ENCODE data around the gene PCDHA2. TPM values are rescaled to one million over a fixed set of nuclear protein-coding genes. Genes with fewer than 3 reads are reported as not detected.
"Not testable (repeated sequence)": the region's sequence is repeated elsewhere in the genome, so short reads cannot be mapped to it uniquely, and the experiment has no call there.

The PCDHA2 gene
- total RNA-seq (not detected), polyA plus RNA-seq (0.02 TPM)
- long read RNA-seq, donor 1 = 0 reads
- long read RNA-seq, donor 2 = 0 reads
- long read RNA-seq, donor 3 = 0 reads
- long read RNA-seq, donor 4 = 0 reads
- long read RNA-seq, donor 5 = 0 reads
- long read RNA-seq, donor 6 = 0 reads
- long read RNA-seq, donor 7 = 0 reads
- long read RNA-seq, donor 8 = 0 reads
- long read RNA-seq, donor 9 = 0 reads
- long read RNA-seq, donor 10 = 0 reads

- peaks cover 0 to 6% of the 10 kb centered on the region in 2 donors for H3K27me3 ChIP-seq (ENCODE audit: control insufficient read depth in 2 of 2, insufficient read depth in 1 of 2, low read length in 1 of 2)
- no peak within 1 kb of the TSS for H3K27ac ChIP-seq (ENCODE audit: low read depth in 1 of 2, low read length in 1 of 2)
- no peaks in the 10 kb centered on the region for H3K36me3 ChIP-seq (ENCODE audit: control insufficient read depth in 2 of 2, insufficient read depth in 2 of 2, low read length in 1 of 2)
- WGBS = 28% methylated on average over 27 of the region's 27 CpGs
- no peaks in the 10 kb centered on the region for H3K4me1 ChIP-seq (ENCODE audit: control insufficient read depth in 2 of 2, insufficient read depth in 2 of 2, low read length in 2 of 2)
- H3K4me3 ChIP-seq (ENCODE audit: low read length in 2 of 2) = no peak within 1 kb of the TSS
- peaks cover 8 to 19% of the 10 kb centered on the region in 2 donors for H3K9me3 ChIP-seq (ENCODE audit: control insufficient read depth in 2 of 2, insufficient read depth in 1 of 2, low read length in 1 of 2)
- no peak for DNase-seq (ENCODE audit: low read depth in 6 of 9, low spot score in 9 of 9)
These were observed at the start of gene PCDHA2 for GRCh38 chr5:140794595-140795258. Gene PCDHA2 (plus strand): TSS chr5:140794852.

DNA sequence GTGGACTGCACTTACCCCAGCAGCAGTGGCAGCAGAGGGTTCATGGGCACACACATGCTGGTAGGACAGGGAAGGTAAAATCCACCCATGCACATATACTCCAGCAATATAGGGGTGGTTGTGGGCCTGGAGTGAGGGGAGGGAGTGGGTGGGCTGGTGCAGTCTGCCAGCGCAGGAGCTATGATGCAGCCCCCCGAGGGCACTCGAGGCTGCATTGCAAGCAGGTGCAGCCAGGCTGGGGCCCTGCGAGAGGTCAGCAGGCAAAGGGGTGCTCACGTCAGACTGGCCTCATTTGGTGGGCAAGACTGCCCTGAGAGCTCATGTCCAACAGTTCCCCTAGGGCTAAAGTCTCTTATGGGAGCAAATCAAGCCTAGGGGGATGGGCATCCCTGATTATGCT, 41.1 kb upstream of the PCDHA2 start:
- no peak for DNase-seq (ENCODE audit: low read depth in 6 of 9, low spot score in 9 of 9)
- no peaks in the 10 kb centered on the region for H3K36me3 ChIP-seq (ENCODE audit: control insufficient read depth in 2 of 2, insufficient read depth in 2 of 2, low read length in 1 of 2)
- no peak overlapping the region for H3K27ac ChIP-seq (ENCODE audit: low read depth in 1 of 2, low read length in 1 of 2)
- peaks cover 0 to 12% of the 10 kb centered on the region in 2 donors for H3K9me3 ChIP-seq (ENCODE audit: control insufficient read depth in 2 of 2, insufficient read depth in 1 of 2, low read length in 1 of 2)
- H3K4me1 ChIP-seq (ENCODE audit: control insufficient read depth in 2 of 2, insufficient read depth in 2 of 2, low read length in 2 of 2) = no peaks in the 10 kb centered on the region
- H3K27me3 ChIP-seq (ENCODE audit: control insufficient read depth in 2 of 2, insufficient read depth in 1 of 2, low read length in 1 of 2) = no peaks in the 10 kb centered on the region
- WGBS = 91% methylated on average over 5 of the region's 5 CpGs
- H3K4me3 ChIP-seq (ENCODE audit: low read length in 2 of 2) = no peak overlapping the region

DNA sequence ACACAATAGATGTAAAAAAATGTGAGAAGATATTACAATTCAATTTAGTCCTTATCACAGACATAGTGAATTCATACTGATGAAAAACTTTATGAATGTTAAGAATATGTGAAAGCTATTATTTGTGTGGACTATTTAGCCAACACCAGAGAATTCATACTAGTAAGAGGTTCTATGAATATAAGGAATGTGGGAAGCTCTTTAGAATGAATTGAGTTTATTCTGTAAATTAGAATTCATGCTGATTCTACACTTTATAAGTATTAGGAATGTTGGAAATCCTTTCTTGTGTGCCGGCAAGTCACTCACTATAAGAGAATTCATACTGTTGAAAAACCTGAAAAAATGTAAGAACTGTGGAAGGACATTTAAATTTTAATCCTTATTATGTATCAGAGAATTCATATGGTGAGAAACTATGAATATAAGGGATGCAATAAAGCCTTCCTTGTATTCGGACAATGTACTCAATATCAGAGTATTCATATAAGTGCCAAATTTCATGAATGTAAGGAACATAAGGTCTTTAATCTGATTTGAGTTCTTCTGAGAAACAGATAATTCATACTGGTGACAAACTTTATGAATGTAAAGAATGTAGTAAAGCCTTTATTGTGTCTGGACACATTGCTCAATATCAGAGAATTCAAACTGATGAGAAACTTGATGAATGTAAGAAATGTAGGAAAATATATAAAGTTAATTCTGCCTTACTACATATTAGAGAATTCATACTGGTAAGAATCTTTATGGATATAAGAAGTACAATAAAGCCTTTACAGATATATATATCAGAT, 30.3 kb upstream of the PCDHA2 start:
- DNase-seq (ENCODE audit: low read depth in 6 of 9, low spot score in 9 of 9) = no peak
- Histone ChIP-seq H3K27ac (ENCODE audit: low read depth in 1 of 2, low read length in 1 of 2) (no peak overlapping the region), H3K4me1 (ENCODE audit: control insufficient read depth in 2 of 2, insufficient read depth in 2 of 2, low read length in 2 of 2) (no peaks in the 10 kb centered on the region), H3K36me3 (ENCODE audit: control insufficient read depth in 2 of 2, insufficient read depth in 2 of 2, low read length in 1 of 2) (no peaks in the 10 kb centered on the region), H3K9me3 (ENCODE audit: control insufficient read depth in 2 of 2, insufficient read depth in 1 of 2, low read length in 1 of 2) (peaks cover 0 to 20% of the 10 kb centered on the region in 2 donors), H3K27me3 (ENCODE audit: control insufficient read depth in 2 of 2, insufficient read depth in 1 of 2, low read length in 1 of 2) (no peaks in the 10 kb centered on the region), H3K4me3 (ENCODE audit: low read length in 2 of 2) (no peak overlapping the region)
- WGBS = 90% methylated on average over 2 of the region's 2 CpGs

DNA sequence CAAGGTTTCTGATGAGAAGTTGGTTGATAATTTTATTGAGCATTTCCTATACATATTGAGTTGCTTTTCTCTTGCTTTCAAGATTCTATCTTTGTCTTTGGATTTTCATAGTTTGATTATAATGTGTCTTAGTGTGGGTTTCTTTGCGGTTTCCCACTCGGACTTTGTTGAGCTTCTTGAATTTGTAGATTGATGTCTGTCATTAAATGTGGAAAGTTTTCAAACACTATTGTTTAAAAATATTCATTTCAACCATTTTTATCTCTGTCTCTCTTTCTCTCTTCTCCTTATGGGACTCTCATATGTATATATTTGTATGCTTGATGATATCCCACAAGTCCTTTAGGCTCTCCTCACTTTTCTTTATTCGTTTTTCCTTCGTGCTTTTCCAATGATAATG, 27.2 kb upstream of the PCDHA2 start:
- Histone ChIP-seq H3K27ac (ENCODE audit: low read depth in 1 of 2, low read length in 1 of 2) (no peak overlapping the region), H3K36me3 (ENCODE audit: control insufficient read depth in 2 of 2, insufficient read depth in 2 of 2, low read length in 1 of 2) (no peaks in the 10 kb centered on the region), H3K9me3 (ENCODE audit: control insufficient read depth in 2 of 2, insufficient read depth in 1 of 2, low read length in 1 of 2) (peaks cover 0 to 16% of the 10 kb centered on the region in 2 donors), H3K4me1 (ENCODE audit: control insufficient read depth in 2 of 2, insufficient read depth in 2 of 2, low read length in 2 of 2) (no peaks in the 10 kb centered on the region), H3K27me3 (ENCODE audit: control insufficient read depth in 2 of 2, insufficient read depth in 1 of 2, low read length in 1 of 2) (no peaks in the 10 kb centered on the region), H3K4me3 (ENCODE audit: low read length in 2 of 2) (no peak overlapping the region)
- DNase-seq (ENCODE audit: low read depth in 6 of 9, low spot score in 9 of 9) = no peak
- WGBS = 90% methylated on average over 4 of the region's 4 CpGs

DNA sequence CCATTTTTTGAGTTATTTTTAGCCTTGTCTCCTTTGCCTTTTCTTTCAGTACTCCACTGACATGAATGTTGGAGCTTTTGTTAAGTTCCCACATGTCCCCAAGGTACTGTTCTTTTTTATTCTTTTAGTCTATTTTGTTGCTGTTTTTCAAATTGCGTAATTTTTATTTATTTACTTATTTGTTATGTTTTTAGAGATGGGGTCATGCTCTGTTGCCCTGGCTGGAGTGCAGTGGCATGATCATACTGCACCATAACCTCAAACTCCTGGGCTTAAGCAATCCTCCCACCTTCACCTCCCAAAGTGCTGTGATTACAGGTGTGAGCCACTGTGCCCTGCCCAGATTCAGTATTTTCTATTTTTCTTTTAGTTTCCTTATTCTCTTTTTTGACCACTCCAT, 14.1 kb upstream of the PCDHA2 start:
- whole genome bisulfite sequencing = 98% methylated on average over 1 of the region's 1 CpG

GRCh38 chr5:140785905-140786686, 8.6 kb upstream of the PCDHA2 start, which contains the start of gene PCDHA1:
Gene PCDHA1 (plus strand): TSS chr5:140786140.
- Histone ChIP-seq H3K27ac (ENCODE audit: low read depth in 1 of 2, low read length in 1 of 2) (no peak within 1 kb of the TSS), H3K9me3 (ENCODE audit: control insufficient read depth in 2 of 2, insufficient read depth in 1 of 2, low read length in 1 of 2) (peaks cover 8 to 37% of the 10 kb centered on the region in 2 donors), H3K27me3 (ENCODE audit: control insufficient read depth in 2 of 2, insufficient read depth in 1 of 2, low read length in 1 of 2) (peaks cover 0 to 13% of the 10 kb centered on the region in 2 donors), H3K4me3 (ENCODE audit: low read length in 2 of 2) (no peak within 1 kb of the TSS), H3K36me3 (ENCODE audit: control insufficient read depth in 2 of 2, insufficient read depth in 2 of 2, low read length in 1 of 2) (no peaks in the 10 kb centered on the region), H3K4me1 (ENCODE audit: control insufficient read depth in 2 of 2, insufficient read depth in 2 of 2, low read length in 2 of 2) (no peaks in the 10 kb centered on the region)
- DNase-seq (ENCODE audit: low read depth in 6 of 9, low spot score in 9 of 9) = no peak
- 29% methylated on average over 29 of the region's 29 CpGs for WGBS

More for the DNA sequence above, 14.1 kb upstream of the PCDHA2 start:
- no peak for DNase-seq (ENCODE audit: low read depth in 6 of 9, low spot score in 9 of 9)
- no peaks in the 10 kb centered on the region for H3K27me3 ChIP-seq (ENCODE audit: control insufficient read depth in 2 of 2, insufficient read depth in 1 of 2, low read length in 1 of 2)
- no peaks in the 10 kb centered on the region for H3K4me1 ChIP-seq (ENCODE audit: control insufficient read depth in 2 of 2, insufficient read depth in 2 of 2, low read length in 2 of 2)
- H3K27ac ChIP-seq (ENCODE audit: low read depth in 1 of 2, low read length in 1 of 2) = no peak overlapping the region
- no peak overlapping the region for H3K4me3 ChIP-seq (ENCODE audit: low read length in 2 of 2)
- peaks cover 3 to 22% of the 10 kb centered on the region in 2 donors for H3K9me3 ChIP-seq (ENCODE audit: control insufficient read depth in 2 of 2, insufficient read depth in 1 of 2, low read length in 1 of 2)
- no peaks in the 10 kb centered on the region for H3K36me3 ChIP-seq (ENCODE audit: control insufficient read depth in 2 of 2, insufficient read depth in 2 of 2, low read length in 1 of 2)

DNA sequence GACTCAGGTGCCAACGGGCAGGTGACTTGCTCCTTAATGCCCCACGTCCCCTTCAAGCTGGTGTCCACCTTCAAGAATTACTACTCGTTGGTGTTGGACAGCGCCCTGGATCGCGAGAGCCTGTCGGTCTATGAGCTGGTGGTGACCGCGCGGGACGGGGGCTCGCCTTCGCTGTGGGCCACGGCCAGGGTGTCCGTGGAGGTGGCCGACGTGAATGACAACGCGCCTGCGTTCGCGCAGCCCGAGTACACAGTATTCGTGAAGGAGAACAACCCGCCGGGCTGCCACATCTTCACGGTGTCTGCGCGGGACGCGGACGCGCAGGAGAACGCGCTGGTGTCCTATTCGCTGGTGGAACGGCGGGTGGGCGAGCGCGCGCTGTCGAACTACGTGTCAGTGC, 7.2 kb upstream of the PCDHA2 start:
- Histone ChIP-seq H3K27me3 (ENCODE audit: control insufficient read depth in 2 of 2, insufficient read depth in 1 of 2, low read length in 1 of 2) (peaks cover 0 to 13% of the 10 kb centered on the region in 2 donors), H3K9me3 (ENCODE audit: control insufficient read depth in 2 of 2, insufficient read depth in 1 of 2, low read length in 1 of 2) (peaks cover 8 to 34% of the 10 kb centered on the region in 2 donors)
- H3K4me1 ChIP-seq (ENCODE audit: control insufficient read depth in 2 of 2, insufficient read depth in 2 of 2, low read length in 2 of 2); H3K4me3 ChIP-seq (ENCODE audit: low read length in 2 of 2); H3K36me3 ChIP-seq (ENCODE audit: control insufficient read depth in 2 of 2, insufficient read depth in 2 of 2, low read length in 1 of 2); DNase-seq (ENCODE audit: low read depth in 6 of 9, low spot score in 9 of 9); H3K27ac ChIP-seq (ENCODE audit: low read depth in 1 of 2, low read length in 1 of 2): not testable (repeated sequence)
- WGBS = 60% methylated on average over 44 of the region's 44 CpGs

- not testable (repeated sequence) for H3K4me1 ChIP-seq (ENCODE audit: control insufficient read depth in 2 of 2, insufficient read depth in 2 of 2, low read length in 2 of 2); H3K4me3 ChIP-seq (ENCODE audit: low read length in 2 of 2); DNase-seq (ENCODE audit: low read depth in 6 of 9, low spot score in 9 of 9); H3K36me3 ChIP-seq (ENCODE audit: control insufficient read depth in 2 of 2, insufficient read depth in 2 of 2, low read length in 1 of 2); H3K27ac ChIP-seq (ENCODE audit: low read depth in 1 of 2, low read length in 1 of 2)
- H3K27me3 ChIP-seq (ENCODE audit: control insufficient read depth in 2 of 2, insufficient read depth in 1 of 2, low read length in 1 of 2) = peaks cover 0 to 13% of the 10 kb centered on the region in 2 donors
- H3K9me3 ChIP-seq (ENCODE audit: control insufficient read depth in 2 of 2, insufficient read depth in 1 of 2, low read length in 1 of 2) = peaks cover 8 to 28% of the 10 kb centered on the region in 2 donors
- WGBS = 57% methylated on average over 70 of the region's 70 CpGs
These were observed 6.7 kb upstream of the PCDHA2 start for GRCh38 chr5:140787849-140788504.
